ENCODE measurements around the gene S100PBP.

Gene S100PBP

DNA sequence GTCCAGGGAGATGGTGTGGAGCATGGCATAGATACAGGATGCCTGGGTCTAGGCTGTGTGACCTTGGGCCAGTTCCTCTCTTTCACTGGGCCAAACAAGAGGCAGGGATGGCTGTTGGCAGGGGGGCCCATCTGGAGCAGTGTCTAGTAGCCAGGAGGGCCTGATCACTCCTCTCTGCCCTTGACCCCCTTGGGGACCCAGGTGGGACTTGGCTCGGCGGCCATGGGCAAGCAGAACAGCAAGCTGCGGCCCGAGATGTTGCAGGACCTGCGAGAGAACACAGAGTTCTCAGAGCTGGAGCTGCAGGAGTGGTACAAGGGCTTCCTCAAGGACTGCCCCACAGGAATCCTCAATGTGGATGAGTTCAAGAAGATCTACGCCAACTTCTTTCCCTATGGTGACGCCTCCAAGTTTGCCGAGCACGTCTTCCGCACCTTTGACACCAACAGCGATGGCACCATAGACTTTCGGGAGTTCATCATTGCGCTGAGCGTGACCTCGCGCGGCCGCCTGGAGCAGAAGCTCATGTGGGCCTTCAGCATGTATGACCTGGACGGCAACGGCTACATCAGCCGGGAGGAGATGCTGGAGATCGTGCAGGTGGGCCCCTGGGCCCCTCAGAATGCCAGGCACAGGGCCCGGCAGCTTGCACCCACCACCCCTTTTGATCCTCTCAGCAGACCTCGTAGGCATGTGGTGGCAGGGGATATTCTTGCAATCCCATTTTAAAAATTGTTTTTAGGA is 71.4 kb downstream of the S100PBP start:
- DNase-seq = no peak

DNA sequence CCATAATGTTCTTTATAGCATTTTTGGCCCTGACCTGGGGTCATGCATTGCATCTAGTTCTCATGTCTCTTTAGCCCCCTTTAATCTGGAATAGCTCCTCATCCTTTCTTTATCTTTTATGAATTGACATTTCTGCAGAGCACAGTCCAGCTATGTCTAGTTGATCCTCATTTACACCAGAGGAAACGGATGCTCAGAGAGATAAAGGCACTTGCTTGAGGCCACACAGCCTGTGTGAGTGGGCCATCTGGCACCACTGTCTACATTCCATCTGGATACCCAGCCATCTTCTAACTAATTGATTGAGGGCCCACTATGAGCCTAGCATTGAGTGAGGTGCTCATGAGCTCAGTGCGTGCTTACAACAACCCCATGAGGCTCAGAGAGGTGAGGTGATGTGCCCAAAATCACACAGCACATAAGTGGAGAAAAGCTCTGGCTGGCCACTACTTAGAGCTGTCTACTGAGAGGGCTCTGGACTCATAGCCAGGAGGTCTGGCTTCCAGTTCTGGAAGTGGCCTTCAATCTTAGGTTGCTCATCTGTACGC is 72.4 kb downstream of the S100PBP start:
- DNase-seq = no peak

GRCh38 chr1:32890516-32891240 is 73.2 kb downstream of the S100PBP start:
- DNase-seq = no peak

DNA sequence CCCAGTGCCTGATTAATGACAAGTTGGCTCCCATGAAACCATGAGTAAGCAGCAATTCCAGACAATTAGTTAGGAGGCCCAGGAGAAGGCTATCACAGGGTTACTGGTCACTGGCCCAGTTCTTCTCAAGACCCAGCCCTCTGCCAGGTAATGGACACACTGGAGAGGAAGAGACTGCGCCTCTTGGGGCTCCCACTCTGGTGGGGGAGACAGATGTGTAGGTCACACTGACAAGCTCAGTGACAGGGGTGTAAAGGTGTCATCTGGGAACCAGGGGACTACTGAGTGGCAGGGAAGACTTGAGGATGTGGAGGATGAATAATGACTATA is 73.8 kb downstream of the S100PBP start:
- no peak for DNase-seq

DNA sequence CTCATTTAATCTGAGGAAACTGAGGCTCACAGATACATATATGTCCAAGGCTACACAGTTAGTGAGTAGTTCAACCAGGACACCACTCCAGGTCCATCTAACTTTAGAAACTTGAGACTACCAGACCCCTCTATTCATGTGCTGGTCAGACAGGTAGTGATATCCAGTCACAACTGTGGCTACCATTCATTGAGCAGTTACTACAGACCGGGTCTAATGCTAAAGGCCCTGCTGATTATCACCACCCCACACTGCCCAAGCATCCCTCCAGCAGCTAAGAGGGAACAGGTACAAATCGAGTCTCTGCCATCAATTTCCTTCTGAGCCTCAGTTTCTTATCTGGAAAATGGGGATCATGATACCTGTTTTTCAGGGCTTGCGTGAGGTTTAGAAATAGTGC is 74.2 kb downstream of the S100PBP start:
- no peak for DNase-seq

DNA sequence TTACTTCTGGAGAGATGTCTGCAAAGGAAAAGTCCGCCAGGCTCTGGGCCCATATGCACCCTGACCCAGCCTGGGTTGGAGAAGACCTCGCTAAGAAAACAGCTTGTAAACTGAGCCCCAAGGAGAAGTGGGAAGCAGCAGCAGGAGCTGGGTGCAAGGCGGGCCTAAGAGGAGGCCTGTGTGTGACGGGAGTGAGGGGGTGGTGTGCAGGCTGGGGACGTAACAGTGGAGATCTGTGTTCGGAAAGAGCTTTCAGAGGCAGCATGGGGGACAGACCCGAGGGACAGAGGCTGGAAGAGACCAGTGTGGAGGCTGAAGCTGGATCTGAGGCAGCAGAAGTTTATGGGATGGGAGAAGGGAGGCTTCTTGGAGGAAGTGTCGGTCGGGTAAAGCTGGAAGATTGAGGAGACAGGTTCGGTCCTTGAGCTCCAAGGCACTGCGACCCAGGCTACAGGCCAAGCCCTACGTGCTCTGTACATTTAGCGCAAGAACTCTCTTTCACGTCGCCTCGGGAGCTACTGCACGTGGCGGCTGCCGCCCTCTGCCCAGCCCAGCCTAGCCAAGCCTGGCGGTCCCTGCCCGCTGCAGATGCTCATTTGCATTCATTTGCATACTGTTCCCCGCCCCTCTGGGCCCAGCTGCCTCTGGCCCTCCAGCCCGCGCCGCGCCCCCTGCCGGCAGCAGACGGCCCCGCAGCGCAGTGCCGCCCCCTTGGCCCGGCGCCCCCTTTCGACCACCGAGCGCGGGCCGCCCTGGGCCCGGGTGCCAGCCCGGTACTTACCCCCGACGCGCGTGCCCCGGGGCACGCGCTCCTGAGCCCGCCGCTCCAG is 75.1 kb downstream of the S100PBP start:
- peak; percentile 76 for DNase-seq

- DNase-seq = no peak
Observed at GRCh38 chr1:32893198-32894018, 76.0 kb downstream of the S100PBP start.

GRCh38 chr1:32894019-32894600 is 76.7 kb downstream of the S100PBP start:
- DNase-seq = no peak

- no peak for DNase-seq
Observed at GRCh38 chr1:32894681-32895080, 77.2 kb downstream of the S100PBP start.

DNA sequence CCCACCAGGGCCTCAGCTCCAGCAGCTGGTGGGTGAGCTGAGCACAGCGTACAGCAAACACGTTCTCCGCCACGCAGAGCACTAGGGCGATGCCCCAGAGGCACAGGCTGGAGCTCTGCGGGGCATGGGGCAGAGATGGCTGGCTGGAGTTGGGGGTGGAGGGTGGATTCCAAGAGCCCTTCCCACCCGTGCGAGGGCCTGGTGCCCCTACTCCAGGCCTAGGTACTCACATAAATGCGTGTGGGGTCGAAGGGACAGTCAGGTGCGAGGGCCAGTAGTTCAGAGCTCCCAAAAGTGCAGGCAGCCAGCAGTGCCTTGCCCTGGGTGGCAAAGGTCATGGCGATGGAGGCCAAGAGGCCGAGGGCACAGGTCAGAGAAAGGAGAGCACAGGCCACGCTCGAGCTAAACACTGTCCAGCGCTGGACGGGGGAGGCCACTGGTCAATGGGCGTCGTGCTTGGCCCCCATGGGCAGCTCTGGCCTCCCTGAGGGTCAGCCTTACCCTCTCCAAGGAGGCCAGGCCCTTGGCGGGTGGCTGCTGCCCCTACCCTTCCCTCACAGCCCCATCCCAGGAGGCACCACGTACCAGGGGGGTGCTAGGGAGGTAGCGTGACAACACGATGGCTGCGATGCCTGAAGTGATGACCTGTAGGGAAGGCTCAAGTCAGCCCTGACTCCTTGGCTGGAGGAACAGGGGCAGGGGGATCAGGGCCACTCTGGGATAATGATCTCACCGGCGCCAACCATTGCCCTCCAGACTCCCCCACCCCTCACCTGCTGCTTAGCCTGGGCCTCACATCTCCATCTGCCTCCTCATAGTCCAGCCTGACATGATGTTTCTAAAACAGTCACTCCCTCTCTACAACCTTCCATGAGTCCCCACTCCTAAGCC is 78.1 kb downstream of the S100PBP start:
- DNase-seq = no peak

GRCh38 chr1:32896451-32896850 is 79.0 kb downstream of the S100PBP start:
- no peak for DNase-seq

DNA sequence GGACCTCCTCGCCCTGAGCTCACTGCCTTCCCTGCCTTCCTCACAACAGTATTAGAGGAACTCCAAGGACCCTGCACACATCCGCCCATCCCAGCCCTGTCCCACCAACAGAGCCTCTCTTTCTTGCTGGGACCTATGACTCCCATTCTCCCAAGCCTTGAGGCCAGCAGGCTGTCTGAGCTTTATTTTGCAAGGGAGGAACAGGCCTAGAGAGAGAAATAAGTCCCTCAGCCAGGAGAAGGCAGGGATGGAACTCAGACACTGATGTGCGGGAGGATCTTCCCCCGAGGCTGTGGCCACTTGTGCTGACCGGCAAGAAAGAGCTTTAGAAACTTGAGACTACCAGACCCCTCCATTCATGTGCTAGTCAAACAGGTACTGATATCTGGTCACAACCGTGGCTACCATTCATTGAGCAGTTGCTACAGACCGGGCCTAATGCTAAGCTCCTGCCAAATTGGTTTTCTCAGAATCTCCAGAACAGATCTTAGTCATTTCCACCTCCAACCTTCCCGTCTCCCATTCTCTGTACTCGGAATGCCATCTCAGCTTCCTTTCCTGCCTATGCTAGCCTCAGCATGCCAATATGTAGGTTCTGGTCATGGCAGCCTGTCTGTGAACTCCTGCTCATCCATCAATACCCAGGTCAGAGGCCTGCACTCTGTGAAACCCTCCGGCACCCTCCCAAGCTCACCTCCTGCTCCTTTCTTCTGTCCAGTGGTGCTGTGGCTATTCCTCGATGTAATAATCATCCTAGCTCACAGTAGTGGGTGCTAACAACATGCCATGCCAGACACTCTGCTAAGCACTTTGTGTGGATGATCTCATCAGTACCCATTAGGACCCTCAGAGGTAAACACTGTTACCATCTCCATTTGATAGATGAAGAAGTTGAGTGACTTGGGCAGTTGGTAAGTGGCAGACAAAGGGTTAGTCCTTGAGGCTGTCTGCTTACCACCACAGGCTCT is 79.9 kb downstream of the S100PBP start:
- DNase-seq = no peak

GRCh38 chr1:32898056-32898455 is 80.6 kb downstream of the S100PBP start:
- DNase-seq = no peak

DNA sequence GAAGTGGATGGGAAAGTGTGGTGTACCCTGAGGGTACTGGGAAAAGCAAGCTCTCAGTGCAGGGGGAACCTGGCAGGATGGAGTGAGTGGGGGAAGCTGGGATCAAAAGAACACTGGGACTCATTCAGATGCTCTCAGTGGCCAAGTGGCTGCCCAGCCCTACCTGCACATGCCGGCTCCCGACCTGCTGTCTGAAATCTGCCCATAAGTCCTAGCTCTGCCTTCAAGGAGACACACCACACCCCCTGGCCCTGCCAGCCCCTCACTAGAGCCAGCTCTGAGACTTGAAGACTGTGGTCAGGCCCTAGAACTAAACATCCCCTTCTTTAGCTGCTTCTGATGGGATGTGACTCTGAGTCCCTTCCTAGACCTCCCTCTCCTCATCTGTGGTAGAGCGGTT is 81.5 kb downstream of the S100PBP start:
- no peak for DNase-seq

DNA sequence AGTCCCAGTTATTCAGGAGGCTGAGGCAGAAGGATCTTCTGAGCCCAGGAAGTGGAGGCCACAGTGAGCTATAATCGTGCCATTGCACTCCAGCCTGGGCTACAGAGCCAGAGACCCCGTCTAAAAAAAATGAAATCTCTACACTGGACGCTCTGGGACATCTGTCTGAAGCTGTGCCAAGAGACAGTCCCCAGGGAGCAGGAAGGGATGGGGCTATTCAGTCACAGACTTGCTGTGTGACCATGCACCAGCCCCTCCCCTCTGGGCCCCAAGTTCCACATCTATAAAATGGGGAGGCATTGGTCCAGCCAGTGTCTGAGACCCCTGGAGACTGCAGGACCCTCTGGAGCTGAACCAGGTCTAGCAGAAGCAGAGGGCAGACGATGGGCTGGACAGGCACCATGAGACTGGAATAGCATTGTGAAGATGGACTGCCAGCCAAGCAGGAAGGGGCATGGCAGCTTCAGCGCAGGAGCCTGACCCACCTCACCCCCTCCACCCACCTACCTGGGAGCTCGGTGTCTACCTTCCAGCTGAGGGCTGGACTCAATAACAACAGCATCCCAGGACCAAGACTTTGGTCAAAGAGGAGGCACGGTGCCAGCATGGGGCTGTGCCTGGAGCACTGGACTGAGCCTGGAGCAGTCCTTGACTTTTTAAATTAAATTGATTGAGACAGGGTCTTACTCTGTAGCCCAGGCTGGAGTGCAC is 82.3 kb downstream of the S100PBP start:
- no peak for DNase-seq

DNA sequence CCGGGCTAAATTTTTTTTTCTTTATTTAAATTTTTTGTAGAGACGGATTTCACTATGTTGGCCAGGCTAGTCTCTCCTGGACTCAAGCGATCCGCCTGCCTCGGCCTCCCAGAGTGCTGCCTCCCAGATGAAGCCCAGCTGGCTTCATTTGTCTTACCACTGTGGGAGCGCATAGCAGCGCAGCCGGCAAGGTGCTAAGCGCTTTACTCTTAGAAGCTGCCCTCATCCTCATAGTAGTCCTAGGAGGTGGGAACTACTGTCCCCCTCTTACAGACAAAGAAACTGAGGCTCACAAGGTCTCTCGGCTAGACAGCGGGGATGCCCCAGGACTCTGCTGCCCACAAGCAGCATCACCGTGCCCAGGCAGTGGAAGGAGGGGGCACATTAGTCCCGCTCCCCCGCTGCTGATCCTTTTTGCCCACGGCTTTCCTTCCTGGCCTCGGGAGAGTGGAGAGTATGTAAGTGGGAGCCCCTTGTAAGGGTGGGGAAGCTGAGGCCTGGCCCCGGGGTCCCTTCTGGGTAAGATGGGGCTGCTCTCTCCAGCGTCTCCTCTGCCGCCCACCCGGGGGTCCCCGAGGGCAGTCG is 83.0 kb downstream of the S100PBP start:
- no peak for DNase-seq

DNA sequence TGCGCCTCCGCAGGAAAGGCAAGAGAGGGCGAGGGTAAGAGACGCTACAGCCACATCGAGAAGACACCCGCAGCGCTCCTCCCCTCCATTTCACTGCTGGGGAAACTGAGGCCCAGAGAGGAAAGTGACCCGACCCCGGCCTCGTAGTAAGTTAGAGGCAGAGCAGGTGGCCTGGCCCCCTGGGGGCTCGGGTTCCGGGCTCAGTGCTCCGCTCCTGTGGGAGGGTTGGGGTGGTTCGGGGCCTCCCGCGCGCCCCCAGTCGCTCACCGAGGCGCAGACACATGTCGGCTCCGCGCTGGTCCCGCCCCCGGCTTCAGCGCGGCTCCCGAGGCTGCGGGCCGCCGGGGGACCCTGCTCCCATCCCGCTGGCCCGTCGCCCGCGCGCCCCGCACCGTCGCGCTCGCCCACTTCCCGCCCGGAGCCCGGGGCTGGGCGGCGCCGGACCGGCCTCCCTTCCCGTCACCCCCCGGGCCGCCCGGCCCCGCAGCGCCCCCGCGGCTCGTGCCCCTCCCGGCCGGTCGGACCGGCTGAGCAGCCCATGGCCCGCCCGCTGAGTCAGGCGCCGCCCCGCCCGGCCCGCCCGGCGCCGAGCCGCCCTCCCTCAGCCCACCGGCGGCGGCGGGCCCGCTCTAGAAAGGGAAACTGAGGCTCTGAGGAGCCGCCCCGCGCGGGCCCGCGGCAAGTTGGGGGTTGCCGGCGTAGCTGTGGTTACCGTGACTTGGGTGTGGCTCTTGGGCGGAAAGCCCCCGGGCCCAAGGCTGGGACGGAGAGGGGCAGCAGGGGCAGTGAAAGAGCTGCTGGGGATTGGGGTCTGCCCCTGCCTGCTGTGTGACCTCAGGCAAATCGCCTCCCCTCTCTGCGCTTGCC is 83.7 kb downstream of the S100PBP start, which contains the start of gene TMEM54:
Gene TMEM54 (minus strand): TSS at position 434 of the 867 bp plus-strand sequence. CDS start 151 bp downstream, at position 283.
- DNase-seq = no peak
